SK-N-MC (cell line): ENCODE measurements around the gene HEATR1.

ENCODE experiments used
- EZH2 ChIP-seq: fragments of 200-600 bp; sonication (generic); IDR thresholded peaks from one replicate; pipeline ENCODE4 v1.6.1; 2017; ENCODE audit warnings: antibody characterized with exemption
- POLR2AphosphoS5 ChIP-seq: IDR thresholded peaks from 2 replicates; pipeline ENCODE4 v1.6.1; 2012; ENCODE audit warnings: mild to moderate bottlenecking, low read depth, low read length, borderline replicate concordance

DNA sequence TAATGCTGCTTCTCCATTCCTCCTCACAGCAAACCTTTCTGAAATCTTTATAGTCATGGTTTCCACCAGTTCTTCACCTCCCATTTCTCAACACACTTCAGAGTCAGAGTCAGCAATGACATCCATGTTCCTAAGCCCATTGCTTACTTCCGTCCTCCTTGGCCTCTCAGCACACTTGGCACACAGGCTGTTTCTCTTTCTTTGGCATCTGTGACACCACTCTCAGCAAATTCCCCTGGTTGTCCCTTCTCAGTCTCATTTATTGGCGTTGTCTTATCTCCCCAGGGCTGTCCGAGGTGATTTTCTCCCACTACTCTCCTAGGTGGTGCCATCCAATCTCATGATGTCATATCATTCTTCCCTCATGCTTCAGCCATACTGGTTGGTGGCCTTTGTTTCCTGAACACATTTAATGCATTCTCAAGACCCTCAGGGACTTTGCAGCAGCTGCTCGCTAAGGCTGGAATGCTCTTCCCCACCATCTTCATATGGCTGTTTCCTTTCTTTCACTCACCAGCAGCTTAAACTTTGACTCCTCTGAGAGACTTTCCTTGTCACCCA, 83.8 kb downstream of the HEATR1 start:
- TF ChIP-seq EZH2 (no peak), POLR2AphosphoS5 (no peak)
